HG02840 (cell line): ENCODE measurements around the gene MDFIC.

Experiments used
- ATAC-seq: cut with Tn5 transposase; IDR thresholded peaks from one replicate; pipeline ENCODE4 v1.9.1; 2021; ENCODE audit warnings: mild to moderate bottlenecking, moderate library complexity, moderate number of reproducible peaks; ENCODE audit not compliant: unreplicated experiment, low FRiP score

The MDFIC gene

GRCh38 chr7:115068220-115068619, 146.3 kb downstream of the MDFIC start:
- ATAC-seq: no peak
